Neural cell (in vitro differentiated cells): ENCODE data around the gene ILDR2. TPM values are rescaled to one million over a fixed set of nuclear protein-coding genes. Genes with fewer than 3 reads are reported as not detected.

Experiments used
- H2AFZ ChIP-seq: fragments of 200-600, 300-800 bp; sonication (generic), shearing (Covaris generic); 2 replicates; pipeline ENCODE4 v1.6.0; 2014; ENCODE audit warnings: low read depth, mild to moderate bottlenecking, antibody characterized with exemption, low read length, moderate library complexity
- H3F3A ChIP-seq: fragments of 200-600 bp; shearing (Covaris generic); 2 replicates; pipeline ENCODE4 v1.6.1; 2016; ENCODE audit warnings: mild to moderate bottlenecking, moderate library complexity, mixed read lengths, antibody characterized with exemption, low read length; ENCODE audit not compliant: insufficient read depth, poor library complexity, severe bottlenecking
- H3K27ac ChIP-seq: fragments of 200-600, 300-800 bp; sonication (generic), shearing (Covaris generic); 2 replicates; pipeline ENCODE4 v1.5.1; 2014; ENCODE audit warnings: mild to moderate bottlenecking, low read length, moderate library complexity
- H3K27me3 ChIP-seq: fragments of 300-800, 200-600 bp; sonication (generic), shearing (Covaris generic); 2 replicates; pipeline ENCODE4 v1.6.0; 2014; ENCODE audit warnings: mild to moderate bottlenecking, low read depth, low read length, moderate library complexity; ENCODE audit not compliant: insufficient read depth
- H3K36me3 ChIP-seq: fragments of 300-800, 200-600 bp; sonication (generic), shearing (Covaris generic); 2 replicates; pipeline ENCODE4 v1.5.1; 2014; ENCODE audit warnings: mild to moderate bottlenecking, antibody characterized with exemption, low read length, moderate library complexity; ENCODE audit not compliant: insufficient read depth
- H3K4me2 ChIP-seq: fragments of 300-800, 200-600 bp; sonication (generic), shearing (Covaris generic); 2 replicates; pipeline ENCODE4 v1.6.0; 2014; ENCODE audit warnings: mild to moderate bottlenecking, low read length
- H3K4me3 ChIP-seq: fragments of 300-800, 200-600 bp; sonication (generic), shearing (Covaris generic); 2 replicates; pipeline ENCODE4 v1.5.1; 2014; ENCODE audit warnings: mild to moderate bottlenecking, low read length, moderate library complexity
- H3K79me2 ChIP-seq: fragments of 200-600 bp; shearing (Covaris generic); replicated peaks from 2 replicates; pipeline ENCODE4 v1.6.0; 2014; ENCODE audit warnings: mild to moderate bottlenecking, low read length, moderate library complexity; ENCODE audit not compliant: insufficient read depth
- H3K9ac ChIP-seq: fragments of 300-800, 200-600 bp; sonication (generic), shearing (Covaris generic); 2 replicates; pipeline ENCODE4 v1.6.1; 2016; ENCODE audit warnings: mild to moderate bottlenecking, low read length, mixed read lengths
- H3K9me2 ChIP-seq: fragments of 200-600 bp; shearing (Covaris generic); 2 replicates; pipeline ENCODE4 v1.6.1; 2016; ENCODE audit warnings: mild to moderate bottlenecking, low read length, mixed read lengths; ENCODE audit not compliant: insufficient read depth
- H3K9me3 ChIP-seq: fragments of 200-600, 300-800 bp; sonication (generic), shearing (Covaris generic); 2 replicates; pipeline ENCODE4 v1.6.1; 2016; ENCODE audit warnings: mild to moderate bottlenecking, mixed run types, low read length, moderate library complexity, mixed read lengths
- H4K20me1 ChIP-seq: fragments of 200-600 bp; shearing (Covaris generic); 2 replicates; pipeline ENCODE4 v1.6.1; 2016; ENCODE audit warnings: mild to moderate bottlenecking, mixed run types; ENCODE audit not compliant: insufficient read depth
- CTCF ChIP-seq: fragments of 450-650 bp; IDR thresholded peaks from 2 replicates; pipeline ENCODE4 v1.5.1; 2014; ENCODE audit warnings: antibody characterized with exemption, mild to moderate bottlenecking, moderate library complexity; ENCODE audit not compliant: poor library complexity, severe bottlenecking
- EP300 ChIP-seq: fragments of 450-650 bp; conservative IDR thresholded peaks from 2 replicates; pipeline ENCODE4 v1.6.1; 2014; ENCODE audit warnings: antibody characterized with exemption, mild to moderate bottlenecking, moderate library complexity; ENCODE audit not compliant: poor library complexity, severe bottlenecking
- EZH2 ChIP-seq: fragments of 200-600, 300-800 bp; shearing (Covaris generic), sonication (generic); IDR thresholded peaks from 2 replicates; pipeline ENCODE4 v1.6.1; 2014; ENCODE audit warnings: antibody characterized with exemption, low read length, borderline replicate concordance, mild to moderate bottlenecking; ENCODE audit not compliant: insufficient read depth, poor library complexity, severe bottlenecking
- MXI1 ChIP-seq: fragments of 450-650 bp; conservative IDR thresholded peaks from 2 replicates; pipeline ENCODE4 v1.6.1; 2014; ENCODE audit warnings: antibody characterized with exemption, mild to moderate bottlenecking; ENCODE audit not compliant: poor library complexity, severe bottlenecking
- POLR2AphosphoS5 ChIP-seq: IDR thresholded peaks from 2 replicates; pipeline ENCODE4 v1.6.1; 2012
- RAD21 ChIP-seq: fragments of 450-650 bp; conservative IDR thresholded peaks from 2 replicates; pipeline ENCODE4 v1.6.1; 2014; ENCODE audit warnings: antibody characterized with exemption, mild to moderate bottlenecking, moderate library complexity
- REST ChIP-seq: IDR thresholded peaks from 2 replicates; pipeline ENCODE4 v1.6.1; 2012; ENCODE audit warnings: borderline replicate concordance
- SMC3 ChIP-seq: fragments of 450-650 bp; conservative IDR thresholded peaks from 2 replicates; pipeline ENCODE4 v1.6.1; 2014; ENCODE audit warnings: antibody characterized with exemption, mild to moderate bottlenecking, moderate library complexity; ENCODE audit not compliant: poor library complexity
- TAF1 ChIP-seq: IDR thresholded peaks from 2 replicates; pipeline ENCODE4 v1.6.1; 2012; ENCODE audit warnings: low read depth
- polyA plus RNA-seq: library from polyadenylated mRNA; depleted of rRNA; stranded (reverse); fragments of >200 nt; gene quantifications from 2 replicates; pipeline ENCODE4 v1.2.3, GENCODE V29; 2014

ILDR2 gene
- polyA plus RNA-seq, 1 donor from 2014 or later, result 6.8 TPM

DNA sequence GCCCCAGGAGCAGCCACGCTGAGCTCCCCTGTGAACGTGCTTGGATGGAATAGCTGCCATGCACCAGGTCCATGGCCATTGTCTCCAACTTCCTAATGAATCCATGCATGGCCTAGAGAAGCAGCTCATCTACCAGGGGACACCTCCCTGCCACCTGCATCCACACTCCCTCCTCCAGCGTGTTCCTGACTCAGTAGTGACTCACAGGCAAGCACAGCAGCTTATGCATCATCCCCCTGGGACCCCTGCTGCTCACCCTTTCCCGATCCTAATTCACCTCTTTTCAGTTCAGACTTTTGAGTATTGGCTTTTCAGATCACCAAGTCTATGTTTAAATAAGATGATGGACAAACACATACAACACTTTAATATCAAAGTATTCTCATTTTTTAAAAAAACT, 59.4 kb downstream of the ILDR2 start:
- Histone ChIP-seq H2AFZ (no peak overlapping the region), H3K27ac (no peak overlapping the region), H3K9me2 (no peaks in the 10 kb centered on the region), H3K79me2 (no peaks in the 10 kb centered on the region), H3K4me3 (no peak overlapping the region), H4K20me1 (no peaks in the 10 kb centered on the region), H3K36me3 (no peaks in the 10 kb centered on the region), H3K4me2 (no peak overlapping the region), H3F3A (no peaks in the 10 kb centered on the region), H3K27me3 (no peaks in the 10 kb centered on the region), H3K9ac (no peak overlapping the region), H3K9me3 (no peaks in the 10 kb centered on the region)
- no peak for TF ChIP-seq TAF1
- TF ChIP-seq EP300, result no peak
- TF ChIP-seq RAD21, result no peak
- no peak for TF ChIP-seq EZH2
- TF ChIP-seq SMC3, result no peak
- TF ChIP-seq MXI1, result no peak

GRCh38 chr1:166915042-166915441, 60.3 kb downstream of the ILDR2 start:
- Histone ChIP-seq H3K79me2 (no peaks in the 10 kb centered on the region), H3K27ac (no peak overlapping the region)

DNA sequence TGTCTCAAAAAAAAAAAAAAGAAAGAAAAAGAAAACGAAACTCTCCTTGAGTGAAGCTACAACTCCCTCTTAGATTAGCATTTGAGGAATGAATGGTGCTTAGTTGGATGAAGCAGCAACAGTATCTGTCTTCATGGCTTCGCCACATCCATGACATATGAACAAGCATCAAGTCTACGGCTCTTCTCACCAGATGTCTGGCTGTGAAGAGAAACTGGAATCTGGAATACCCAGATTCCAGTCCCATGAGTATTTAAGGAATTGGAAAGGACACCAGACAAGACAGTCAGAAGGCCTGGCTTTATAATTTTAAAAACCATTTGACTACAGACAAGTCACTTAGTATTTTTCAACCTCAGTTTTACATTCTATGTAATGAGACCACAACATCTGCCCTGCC, 61.2 kb downstream of the ILDR2 start:
- Histone ChIP-seq H3K9ac (no peak overlapping the region), H2AFZ (no peak overlapping the region), H3K27me3 (no peaks in the 10 kb centered on the region), H3K27ac (no peak overlapping the region), H3K4me3 (no peak overlapping the region), H3K4me2 (no peak overlapping the region), H3K9me2 (no peaks in the 10 kb centered on the region), H3K36me3 (no peaks in the 10 kb centered on the region), H4K20me1 (no peaks in the 10 kb centered on the region), H3K79me2 (no peaks in the 10 kb centered on the region), H3F3A (no peaks in the 10 kb centered on the region), H3K9me3 (no peaks in the 10 kb centered on the region)
- no peak for TF ChIP-seq CTCF
- no peak for TF ChIP-seq POLR2AphosphoS5
- no peak for TF ChIP-seq EZH2
- no peak for TF ChIP-seq TAF1
- no peak for TF ChIP-seq MXI1
- TF ChIP-seq RAD21, result no peak
- TF ChIP-seq EP300, result no peak
- no peak for TF ChIP-seq SMC3
- TF ChIP-seq REST, result no peak

More at GRCh38 chr1:166915042-166915441, 60.3 kb downstream of the ILDR2 start:
- Histone ChIP-seq H3K9ac (no peak overlapping the region), H3K4me2 (no peak overlapping the region), H3K4me3 (no peak overlapping the region), H3K36me3 (no peaks in the 10 kb centered on the region), H3K9me2 (no peaks in the 10 kb centered on the region), H2AFZ (no peak overlapping the region), H3F3A (no peaks in the 10 kb centered on the region), H4K20me1 (no peaks in the 10 kb centered on the region), H3K27me3 (no peaks in the 10 kb centered on the region), H3K9me3 (no peaks in the 10 kb centered on the region)
- no peak for TF ChIP-seq SMC3
